Breast epithelium (tissue), 4 donors: ENCODE measurements around the gene DND1. TPM values are rescaled to one million over a fixed set of nuclear protein-coding genes. Genes with fewer than 3 reads are reported as not detected.

Experiments
- DNase-seq, 2 donors: peaks; one replicate each; pipeline ENCODE4 v3.0.0-alpha.2; 2019; ENCODE audit warnings: low spot score in 2 of 2
- H3K27ac ChIP-seq, 2 donors: fragments of 200-600 bp; sonication (generic) in 1 of 2; one replicate each; pipeline ENCODE4 v1.5.1; 2016 to 2019; ENCODE audit warnings: mild to moderate bottlenecking in 1 of 2
- H3K27me3 ChIP-seq, 2 donors: fragments of 200-600 bp; sonication (generic) in 1 of 2; one replicate each; pipeline versions ENCODE4 v1.5.1 to v1.6.0; 2017 to 2019; ENCODE audit warnings: control low read depth in 1 of 2, mild to moderate bottlenecking in 1 of 2
- H3K36me3 ChIP-seq: fragments of 200-600 bp; one replicate; pipeline ENCODE4 v1.5.1; 2019
- H3K4me1 ChIP-seq, 2 donors: fragments of 200-600 bp; sonication (generic); one replicate each; pipeline ENCODE4 v1.5.1; 2016 to 2019; ENCODE audit warnings: control low read depth in 1 of 2
- H3K4me3 ChIP-seq, 3 donors: fragments of 200-600 bp; sonication (generic); 1 replicate in 2 of 3; 2 replicates in 1 of 3; pipeline ENCODE4 v1.5.1; 2016 to 2019; ENCODE audit warnings: mild to moderate bottlenecking in 3 of 3, moderate library complexity in 2 of 3
- H3K9me3 ChIP-seq, 2 donors: fragments of 200-600 bp; sonication (generic) in 1 of 2; one replicate each; pipeline ENCODE4 v1.5.1; 2016 to 2019; ENCODE audit warnings: control low read depth in 1 of 2
- POLR2A ChIP-seq: fragments of 450-650 bp; IDR thresholded peaks from one replicate; pipeline ENCODE4 v1.6.1; 2016; ENCODE audit warnings: antibody characterized with exemption, mild to moderate bottlenecking, moderate library complexity
- POLR2AphosphoS5 ChIP-seq, 3 donors: sonication (generic); formaldehyde crosslinking; IDR thresholded peaks; one replicate each; pipeline ENCODE4 v1.6.1; 2017; ENCODE audit warnings: antibody characterized with exemption in 3 of 3
- intact Hi-C: fragments of 100-400 bp; cut with DNase I; formaldehyde crosslinking; loops from one replicate; pipeline ENCODE4 v1.15.1; 2023; ENCODE audit warnings: low total_unique reads
- total RNA-seq, 3 donors: library from RNA; depleted of rRNA; stranded (reverse); fragments of >200 nt; gene quantifications; one replicate each; pipeline ENCODE4 v1.1.0, GENCODE V29; 2016
- TF ChIP-seq, protein P1 (sequence below), 3 donors: fragments of 450-650 bp; IDR thresholded peaks; one replicate each; pipeline ENCODE4 v1.5.1; 2016 to 2017; ENCODE audit warnings: antibody characterized with exemption in 3 of 3, mild to moderate bottlenecking in 3 of 3, moderate library complexity in 3 of 3

The DND1 gene
- total RNA-seq, 3 donors from 2014 or later: 0.88 to 2.6 (median 1.4) TPM

GRCh38 chr5:140678993-140679392 lies 5.6 kb upstream of the DND1 start:
- peaks cover 13% of the 10 kb centered on the region for H3K36me3 ChIP-seq
- no peak for TF ChIP-seq POLR2AphosphoS5 (IDR thresholded peaks at IDR 0.05)
- TF ChIP-seq, protein P1, sequence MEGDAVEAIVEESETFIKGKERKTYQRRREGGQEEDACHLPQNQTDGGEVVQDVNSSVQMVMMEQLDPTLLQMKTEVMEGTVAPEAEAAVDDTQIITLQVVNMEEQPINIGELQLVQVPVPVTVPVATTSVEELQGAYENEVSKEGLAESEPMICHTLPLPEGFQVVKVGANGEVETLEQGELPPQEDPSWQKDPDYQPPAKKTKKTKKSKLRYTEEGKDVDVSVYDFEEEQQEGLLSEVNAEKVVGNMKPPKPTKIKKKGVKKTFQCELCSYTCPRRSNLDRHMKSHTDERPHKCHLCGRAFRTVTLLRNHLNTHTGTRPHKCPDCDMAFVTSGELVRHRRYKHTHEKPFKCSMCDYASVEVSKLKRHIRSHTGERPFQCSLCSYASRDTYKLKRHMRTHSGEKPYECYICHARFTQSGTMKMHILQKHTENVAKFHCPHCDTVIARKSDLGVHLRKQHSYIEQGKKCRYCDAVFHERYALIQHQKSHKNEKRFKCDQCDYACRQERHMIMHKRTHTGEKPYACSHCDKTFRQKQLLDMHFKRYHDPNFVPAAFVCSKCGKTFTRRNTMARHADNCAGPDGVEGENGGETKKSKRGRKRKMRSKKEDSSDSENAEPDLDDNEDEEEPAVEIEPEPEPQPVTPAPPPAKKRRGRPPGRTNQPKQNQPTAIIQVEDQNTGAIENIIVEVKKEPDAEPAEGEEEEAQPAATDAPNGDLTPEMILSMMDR (IDR thresholded peaks at IDR 0.05): no peak
- TF ChIP-seq POLR2A: no peak
- no peaks in the 10 kb centered on the region for H3K9me3 ChIP-seq
- no peak overlapping the region for H3K4me3 ChIP-seq
- intact Hi-C loops: no loop called here
- no peak overlapping the region for H3K27ac ChIP-seq
- no peak for DNase-seq
- no peaks in the 10 kb centered on the region for H3K27me3 ChIP-seq
- no peaks in the 10 kb centered on the region for H3K4me1 ChIP-seq

DNA sequence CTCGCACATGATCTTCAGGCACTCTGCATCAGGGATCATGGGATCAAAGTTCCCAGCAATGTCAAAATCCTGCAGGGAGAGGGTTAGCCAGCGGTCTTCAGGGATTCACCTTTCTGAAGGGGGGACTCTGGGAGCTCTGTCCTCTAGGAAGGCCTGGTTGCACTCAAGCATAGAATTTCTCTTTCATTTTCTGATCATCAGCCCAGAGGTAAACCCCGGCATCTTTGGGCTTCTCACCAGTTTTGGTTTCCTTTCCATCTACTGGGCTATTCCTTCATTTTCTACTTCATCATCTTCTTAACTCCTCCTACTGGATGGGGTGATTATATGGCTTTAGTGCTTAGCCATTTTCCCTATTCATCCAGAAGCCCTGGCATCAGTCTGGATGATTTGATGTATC lies 4.6 kb upstream of the DND1 start:
- intact Hi-C loops: no loop called here

GRCh38 chr5:140674629-140675028 lies 1.3 kb upstream of the DND1 start:
- Histone ChIP-seq H3K27ac (no peak overlapping the region), H3K27me3 (no peaks in the 10 kb centered on the region), H3K4me1 (no peaks in the 10 kb centered on the region), H3K36me3 (peaks cover 6% of the 10 kb centered on the region), H3K9me3 (no peaks in the 10 kb centered on the region), H3K4me3 (no peak overlapping the region)
- no peak for DNase-seq
- intact Hi-C loops: no loop called here
- TF ChIP-seq POLR2A (no peak), POLR2AphosphoS5 (IDR thresholded peaks at IDR 0.05) (no peak)

More for the DNA sequence above, 4.6 kb upstream of the DND1 start:
- no peak for DNase-seq
- Histone ChIP-seq H3K36me3 (peaks cover 13% of the 10 kb centered on the region), H3K4me1 (no peaks in the 10 kb centered on the region), H3K9me3 (no peaks in the 10 kb centered on the region), H3K27me3 (no peaks in the 10 kb centered on the region), H3K4me3 (no peak overlapping the region), H3K27ac (no peak overlapping the region)
- no peak for TF ChIP-seq POLR2AphosphoS5 (IDR thresholded peaks at IDR 0.05)
- TF ChIP-seq, protein P1 (IDR thresholded peaks at IDR 0.05): no peak
- no peak for TF ChIP-seq POLR2A

- H3K27ac ChIP-seq: no peak overlapping the region
- no peaks in the 10 kb centered on the region for H3K9me3 ChIP-seq
- H3K4me3 ChIP-seq: no peak overlapping the region
- no peaks in the 10 kb centered on the region for H3K27me3 ChIP-seq
- TF ChIP-seq, protein P1 (IDR thresholded peaks at IDR 0.05): no peak
- TF ChIP-seq POLR2AphosphoS5 (IDR thresholded peaks at IDR 0.05): no peak
- TF ChIP-seq POLR2A: no peak
- peaks cover 6% of the 10 kb centered on the region for H3K36me3 ChIP-seq
- no peaks in the 10 kb centered on the region for H3K4me1 ChIP-seq
- no peak for DNase-seq
- intact Hi-C loops: no loop called here
Measured at GRCh38 chr5:140674211-140674610, 835 bp upstream of the DND1 start.

DNA sequence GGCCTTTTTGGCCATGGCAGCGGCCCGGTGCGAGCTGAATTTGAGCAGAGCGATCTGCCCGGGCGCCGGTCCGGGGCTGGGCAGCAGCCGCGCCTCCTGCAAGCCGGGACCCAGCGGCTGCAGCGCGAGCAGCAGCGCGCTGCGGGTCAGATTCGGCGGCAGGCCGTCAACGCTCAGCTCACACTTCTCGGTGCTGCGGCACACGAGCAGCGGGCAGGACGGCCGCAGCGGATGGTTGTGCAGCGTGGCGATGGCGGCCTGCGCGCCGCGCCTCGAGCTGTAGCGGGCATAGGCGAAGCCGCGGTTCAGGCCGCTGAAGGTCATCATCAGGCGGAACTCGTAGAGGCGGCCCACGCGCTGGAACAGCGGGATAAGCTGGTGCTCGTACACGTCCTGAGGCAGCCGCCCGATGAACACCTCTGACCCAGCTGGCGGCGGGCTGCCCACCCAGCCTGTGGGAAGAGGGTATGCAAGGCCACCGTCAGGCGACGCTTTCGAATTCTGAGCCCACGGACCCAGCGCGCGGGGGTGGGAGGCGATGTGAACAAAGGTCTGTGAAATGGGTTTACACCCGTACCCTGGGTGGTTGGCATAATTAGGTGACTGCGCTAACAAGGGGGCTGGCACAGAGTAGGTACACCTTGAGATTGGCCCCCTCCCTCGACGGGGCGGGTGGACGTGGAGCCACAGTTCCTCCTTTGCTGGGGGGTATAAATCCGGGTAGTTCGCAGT lies 755 bp downstream of the DND1 start:
- no peak overlapping the region for H3K27ac ChIP-seq
- H3K9me3 ChIP-seq: no peaks in the 10 kb centered on the region
- TF ChIP-seq POLR2AphosphoS5 (IDR thresholded peaks at IDR 0.05) (no peak), POLR2A (no peak)
- TF ChIP-seq, protein P1 (IDR thresholded peaks at IDR 0.05): no peak
- intact Hi-C loops: no loop called here
- H3K4me1 ChIP-seq: no peaks in the 10 kb centered on the region
- DNase-seq: no peak
- peaks cover 6% of the 10 kb centered on the region for H3K36me3 ChIP-seq
- peak overlapping the region in 2 of 3 donors; percentile 28 to 44 for H3K4me3 ChIP-seq
- no peaks in the 10 kb centered on the region for H3K27me3 ChIP-seq
